HG03439 (cell line): ENCODE data around the gene ICAM5.

Experiments used
- ATAC-seq: cut with Tn5 transposase; IDR thresholded peaks from one replicate; pipeline ENCODE4 v1.9.1; 2021; ENCODE audit warnings: mild to moderate bottlenecking, moderate library complexity; ENCODE audit not compliant: unreplicated experiment

ICAM5 gene

DNA sequence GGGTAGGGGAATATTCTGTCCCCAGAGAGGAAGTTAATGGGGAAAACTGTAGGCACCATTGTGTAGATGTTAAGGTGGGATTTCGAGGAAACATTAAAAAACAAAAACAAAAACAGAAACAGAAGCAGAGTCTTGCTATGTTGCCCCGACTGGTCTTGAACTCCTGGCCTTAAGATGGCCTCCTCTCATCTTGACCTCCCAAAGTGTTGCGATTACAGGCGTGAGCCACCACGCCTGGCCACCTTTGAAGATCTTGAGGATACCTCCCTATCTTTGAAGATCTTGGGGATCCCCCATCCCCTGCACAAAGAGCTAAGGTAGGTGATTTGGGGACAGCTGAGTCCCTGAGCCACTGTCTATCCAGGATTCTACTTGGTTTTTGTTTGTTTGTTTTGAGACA lies 50.2 kb downstream of the ICAM5 start:
- ATAC-seq = no peak

GRCh38 chr19:10343495-10343894 lies 53.7 kb downstream of the ICAM5 start:
- ATAC-seq = no peak

DNA sequence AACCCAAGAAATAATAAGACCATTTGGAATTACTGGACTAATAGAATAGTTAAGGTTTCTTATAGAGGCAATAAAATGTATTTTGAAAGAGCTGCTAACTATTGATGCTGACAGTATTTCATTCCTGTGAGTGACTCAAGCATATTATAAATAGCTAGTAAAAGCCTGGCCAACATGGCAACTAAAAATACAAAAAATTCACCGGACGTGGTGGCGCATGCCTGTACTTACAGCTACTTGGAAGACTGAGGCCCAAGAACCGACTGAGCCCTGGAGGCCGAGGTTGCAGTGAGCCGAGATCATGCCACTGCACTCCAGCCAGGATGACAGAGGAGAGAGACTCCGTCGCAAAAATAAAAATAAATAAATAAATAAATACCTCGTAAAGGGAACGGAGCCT lies 55.0 kb downstream of the ICAM5 start:
- ATAC-seq = no peak
